WERI-Rb-1 (cell line): ENCODE data around the gene FGF12.

Source experiments
- DNase-seq: peaks from one replicate; pipeline ENCODE4 v3.0.0-alpha.2; 2020
- H3K27ac ChIP-seq: fragments of 250-450 bp; sonication (Bioruptor Pico); 2 replicates; pipeline ENCODE4 v1.5.1; 2020; ENCODE audit warnings: mild to moderate bottlenecking, moderate library complexity
- H3K27me3 ChIP-seq: fragments of 250-450 bp; sonication (Bioruptor Pico); 2 replicates; pipeline ENCODE4 v1.5.1; 2021; ENCODE audit warnings: mild to moderate bottlenecking, low read depth, moderate library complexity; ENCODE audit not compliant: insufficient read depth, severe bottlenecking
- H3K36me3 ChIP-seq: fragments of 250-450 bp; sonication (Bioruptor Pico); 2 replicates; pipeline ENCODE4 v1.5.1; 2020; ENCODE audit warnings: mild to moderate bottlenecking, moderate library complexity
- H3K4me3 ChIP-seq: 2 replicates; pipeline ENCODE4 v1.5.1; 2011; ENCODE audit warnings: low read depth, mild to moderate bottlenecking, control low read depth, low read length
- H3K9me3 ChIP-seq: fragments of 250-450 bp; sonication (Bioruptor Pico); 2 replicates; pipeline ENCODE4 v1.5.1; 2021; ENCODE audit warnings: mild to moderate bottlenecking, moderate library complexity; ENCODE audit not compliant: severe bottlenecking
- TF ChIP-seq, protein P1 (sequence below): IDR thresholded peaks from 2 replicates; pipeline ENCODE4 v1.5.1; 2011; ENCODE audit warnings: low read depth, mild to moderate bottlenecking, control low read depth, inconsistent platforms, low read length

The FGF12 gene

DNA sequence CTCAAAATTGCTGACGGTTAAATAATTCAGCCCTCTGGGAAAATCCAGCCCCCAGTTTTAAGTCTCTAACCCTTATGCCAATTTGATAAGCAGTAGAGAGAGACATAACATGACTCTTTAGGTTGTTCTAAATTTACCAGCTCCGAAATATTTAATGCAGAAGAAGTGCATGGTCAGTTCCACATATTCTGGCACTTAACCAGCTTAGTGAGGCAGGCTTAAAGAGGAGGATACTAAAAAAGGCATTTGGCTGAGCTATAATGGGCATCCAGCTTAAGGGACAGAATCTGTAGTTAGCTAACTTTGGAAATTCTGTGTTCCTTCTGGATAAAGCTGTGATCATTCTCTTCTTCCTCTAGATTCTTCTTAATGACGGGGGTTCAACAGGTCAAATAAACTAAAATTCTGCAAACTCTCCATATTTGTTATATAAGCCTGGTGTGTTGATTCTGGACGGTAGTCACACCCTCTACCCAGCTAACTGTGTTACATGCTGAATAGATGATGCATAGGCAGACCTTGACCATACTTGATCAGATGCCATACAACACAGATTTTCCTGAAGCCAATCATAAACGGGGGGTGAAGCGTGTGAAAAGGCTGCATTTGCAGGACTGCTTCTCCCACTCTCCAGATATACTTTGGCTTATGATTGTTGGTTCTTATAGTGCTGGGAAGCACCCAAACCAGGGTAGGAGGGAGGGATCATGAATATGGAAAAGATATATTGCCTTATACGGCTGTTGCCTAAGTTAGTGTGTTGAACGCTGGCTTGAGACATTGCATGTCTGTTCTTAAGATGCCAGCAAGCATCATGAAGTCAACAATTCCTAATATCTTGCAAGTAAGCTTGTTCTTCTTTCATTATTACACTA, 118.4 kb downstream of the FGF12 start:
- Histone ChIP-seq H3K4me3 (no peak overlapping the region), H3K27ac (no peak overlapping the region), H3K9me3 (no peaks in the 10 kb centered on the region), H3K36me3 (no peaks in the 10 kb centered on the region), H3K27me3 (no peaks in the 10 kb centered on the region)
- no peak for DNase-seq
- TF ChIP-seq, protein P1, sequence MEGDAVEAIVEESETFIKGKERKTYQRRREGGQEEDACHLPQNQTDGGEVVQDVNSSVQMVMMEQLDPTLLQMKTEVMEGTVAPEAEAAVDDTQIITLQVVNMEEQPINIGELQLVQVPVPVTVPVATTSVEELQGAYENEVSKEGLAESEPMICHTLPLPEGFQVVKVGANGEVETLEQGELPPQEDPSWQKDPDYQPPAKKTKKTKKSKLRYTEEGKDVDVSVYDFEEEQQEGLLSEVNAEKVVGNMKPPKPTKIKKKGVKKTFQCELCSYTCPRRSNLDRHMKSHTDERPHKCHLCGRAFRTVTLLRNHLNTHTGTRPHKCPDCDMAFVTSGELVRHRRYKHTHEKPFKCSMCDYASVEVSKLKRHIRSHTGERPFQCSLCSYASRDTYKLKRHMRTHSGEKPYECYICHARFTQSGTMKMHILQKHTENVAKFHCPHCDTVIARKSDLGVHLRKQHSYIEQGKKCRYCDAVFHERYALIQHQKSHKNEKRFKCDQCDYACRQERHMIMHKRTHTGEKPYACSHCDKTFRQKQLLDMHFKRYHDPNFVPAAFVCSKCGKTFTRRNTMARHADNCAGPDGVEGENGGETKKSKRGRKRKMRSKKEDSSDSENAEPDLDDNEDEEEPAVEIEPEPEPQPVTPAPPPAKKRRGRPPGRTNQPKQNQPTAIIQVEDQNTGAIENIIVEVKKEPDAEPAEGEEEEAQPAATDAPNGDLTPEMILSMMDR, result no peak

DNA sequence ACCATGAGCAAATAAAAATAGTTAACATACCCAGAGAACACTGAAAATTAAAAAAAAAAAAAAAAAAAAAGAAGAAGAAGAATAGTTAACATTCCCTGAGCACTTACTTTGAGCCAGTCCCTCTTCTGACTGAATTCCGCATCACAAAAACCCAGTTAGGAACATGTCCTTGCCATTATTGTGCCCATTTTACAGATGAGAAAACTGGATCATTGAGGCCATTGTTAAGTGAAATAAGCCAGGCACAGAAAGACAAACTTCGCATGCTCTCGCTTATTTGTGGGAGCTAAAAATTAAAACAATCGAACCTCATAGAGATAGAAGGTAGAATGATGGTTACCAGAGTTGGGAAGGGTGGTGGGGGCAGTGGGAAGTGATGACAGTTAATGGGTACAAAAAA, 119.5 kb downstream of the FGF12 start:
- H3K9me3 ChIP-seq, result no peaks in the 10 kb centered on the region
- H3K4me3 ChIP-seq, result no peak overlapping the region
- no peaks in the 10 kb centered on the region for H3K36me3 ChIP-seq
- no peak overlapping the region for H3K27ac ChIP-seq
- H3K27me3 ChIP-seq, result no peaks in the 10 kb centered on the region
- DNase-seq, result no peak
- TF ChIP-seq, protein P1, result no peak

DNA sequence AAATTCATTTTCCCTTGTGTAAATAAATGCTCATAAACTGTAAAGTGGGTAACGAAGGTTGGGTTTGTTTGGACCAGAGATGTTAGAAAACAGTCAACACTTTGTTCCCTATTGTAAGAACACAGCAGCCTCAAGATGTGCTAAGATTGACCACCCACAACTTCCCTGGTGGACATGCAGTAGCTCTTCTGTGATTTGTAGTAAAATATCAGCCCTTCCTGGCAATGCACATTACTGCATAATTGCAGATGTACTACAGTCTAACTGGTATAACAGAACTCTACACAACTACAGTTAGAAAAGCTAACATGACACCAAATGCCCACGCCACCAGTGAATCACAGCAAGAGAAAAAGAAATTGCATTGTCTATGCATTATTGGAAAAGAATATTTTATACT, 129.4 kb downstream of the FGF12 start:
- H3K4me3 ChIP-seq, result no peak overlapping the region
- no peaks in the 10 kb centered on the region for H3K27me3 ChIP-seq
- no peak overlapping the region for H3K27ac ChIP-seq
- no peak for DNase-seq
- TF ChIP-seq, protein P1, result no peak
- H3K36me3 ChIP-seq, result no peaks in the 10 kb centered on the region
- H3K9me3 ChIP-seq, result no peaks in the 10 kb centered on the region

DNA sequence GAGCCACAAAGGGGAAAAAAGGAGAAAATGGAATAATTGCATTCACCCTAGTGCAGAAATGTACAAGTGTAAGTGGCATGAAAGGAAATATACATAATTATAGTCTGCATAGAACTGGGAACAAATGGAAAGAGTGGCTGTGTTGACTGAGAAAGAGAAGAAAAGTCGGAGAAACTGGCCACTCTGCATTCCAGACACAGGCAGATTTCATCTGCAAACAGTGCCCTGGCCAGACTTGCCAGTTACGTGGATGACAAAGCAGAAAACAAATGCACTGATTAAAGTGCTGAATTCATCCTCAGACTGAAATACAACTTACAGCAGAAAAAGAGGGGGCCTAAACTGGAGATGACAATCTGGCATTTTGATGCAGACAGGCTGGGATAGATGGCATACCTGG, 129.8 kb downstream of the FGF12 start:
- Histone ChIP-seq H3K27ac (no peak overlapping the region), H3K4me3 (no peak overlapping the region), H3K9me3 (no peaks in the 10 kb centered on the region), H3K36me3 (no peaks in the 10 kb centered on the region), H3K27me3 (no peaks in the 10 kb centered on the region)
- TF ChIP-seq, protein P1, result no peak
- DNase-seq, result no peak

DNA sequence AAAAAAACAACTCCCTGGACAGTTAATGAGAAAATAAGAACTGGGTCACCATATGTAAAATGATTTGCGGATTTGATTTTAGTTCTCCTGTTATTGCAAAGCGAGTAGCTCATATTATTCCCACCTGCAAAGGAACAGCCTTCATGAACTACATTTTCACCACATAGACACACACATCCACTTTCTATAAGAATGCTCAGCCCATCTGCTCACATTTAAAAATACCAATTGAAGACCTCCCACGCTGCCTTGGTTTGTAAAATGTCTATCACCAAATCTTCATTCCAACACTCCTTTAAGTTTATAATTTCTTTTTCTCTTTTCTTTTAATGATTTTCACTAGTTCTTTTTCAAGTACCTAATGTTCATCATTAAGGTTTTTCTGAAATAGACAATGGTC, 148.6 kb downstream of the FGF12 start:
- Histone ChIP-seq H3K27ac (no peak overlapping the region), H3K36me3 (no peaks in the 10 kb centered on the region), H3K4me3 (no peak overlapping the region), H3K27me3 (no peaks in the 10 kb centered on the region), H3K9me3 (no peaks in the 10 kb centered on the region)
- TF ChIP-seq, protein P1, result no peak
- DNase-seq, result no peak

DNA sequence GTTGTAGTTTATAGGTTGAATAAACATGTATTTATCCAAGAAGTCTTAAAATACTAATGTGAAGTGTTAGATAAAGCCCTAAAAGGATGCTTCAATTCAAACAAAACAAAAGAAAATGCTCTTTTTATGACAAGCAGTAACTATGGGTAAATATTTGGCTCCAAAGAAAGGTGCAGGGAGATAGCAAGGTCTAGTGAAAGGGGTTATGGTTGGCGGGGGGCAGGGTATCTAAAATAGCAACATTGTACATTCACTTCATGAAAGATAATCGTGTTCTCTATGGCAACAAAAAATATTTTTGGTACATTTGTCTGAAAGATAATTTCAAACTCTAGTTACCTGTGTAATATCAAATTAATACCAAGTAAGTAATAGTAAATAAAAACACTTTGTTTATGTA, 149.5 kb downstream of the FGF12 start:
- Histone ChIP-seq H3K9me3 (no peaks in the 10 kb centered on the region), H3K4me3 (no peak overlapping the region), H3K27ac (no peak overlapping the region), H3K27me3 (no peaks in the 10 kb centered on the region), H3K36me3 (no peaks in the 10 kb centered on the region)
- no peak for DNase-seq
- TF ChIP-seq, protein P1, result no peak
